Activated effector memory CD4-positive, alpha-beta T cell treated with Interleukin-2 at 50 U/mL for 16 hours (primary cell): Measurements from ENCODE around the gene NBPF20.
"Not testable (repeated sequence)": the region's sequence is repeated elsewhere in the genome, so short reads cannot be mapped to it uniquely, and the experiment has no call there.

Experiments
- DNase-seq: peaks from one replicate; pipeline ENCODE4 v3.0.0-alpha.2; 2020

The NBPF20 gene

GRCh38 chr1:145425436-145426029 lies at the start of gene NBPF20:
Gene NBPF20, minus strand, starts transcription at chr1:145425603. Its CDS starts 20,331 bp downstream, at chr1:145405272.
- peak; percentile 70 for DNase-seq

GRCh38 chr1:145474837-145475368 lies 49.5 kb upstream of the NBPF20 start:
- not testable (repeated sequence) for DNase-seq

- DNase-seq: not testable (repeated sequence)
These were observed 47.3 kb upstream of the NBPF20 start for GRCh38 chr1:145472731-145473130.

GRCh38 chr1:145471365-145471764 lies 46.0 kb upstream of the NBPF20 start:
- not testable (repeated sequence) for DNase-seq

- DNase-seq: peak; percentile 62
These were observed 40.2 kb upstream of the NBPF20 start for GRCh38 chr1:145465405-145466144.

GRCh38 chr1:145464708-145465336 lies 39.4 kb upstream of the NBPF20 start:
- DNase-seq: not testable (repeated sequence)

GRCh38 chr1:145464017-145464416 lies 38.6 kb upstream of the NBPF20 start:
- DNase-seq: not testable (repeated sequence)

GRCh38 chr1:145460684-145461083 lies 35.3 kb upstream of the NBPF20 start:
- not testable (repeated sequence) for DNase-seq

- not testable (repeated sequence) for DNase-seq
These were observed 34.6 kb upstream of the NBPF20 start for GRCh38 chr1:145460048-145460447.

- DNase-seq: not testable (repeated sequence)
These were observed 34.2 kb upstream of the NBPF20 start for GRCh38 chr1:145459591-145459990.

GRCh38 chr1:145459063-145459462 lies 33.7 kb upstream of the NBPF20 start:
- not testable (repeated sequence) for DNase-seq

- DNase-seq: not testable (repeated sequence)
These were observed 29.4 kb upstream of the NBPF20 start for GRCh38 chr1:145454824-145455177.

GRCh38 chr1:145453873-145454823 lies 28.7 kb upstream of the NBPF20 start:
- not testable (repeated sequence) for DNase-seq

GRCh38 chr1:145452506-145452905 lies 27.1 kb upstream of the NBPF20 start:
- DNase-seq: not testable (repeated sequence)

GRCh38 chr1:145451914-145452313 lies 26.5 kb upstream of the NBPF20 start:
- not testable (repeated sequence) for DNase-seq

GRCh38 chr1:145445219-145445618 lies 19.8 kb upstream of the NBPF20 start:
- DNase-seq: not testable (repeated sequence)

- DNase-seq: not testable (repeated sequence)
These were observed 16.9 kb upstream of the NBPF20 start for GRCh38 chr1:145442340-145442739.

- DNase-seq: not testable (repeated sequence)
These were observed 6.2 kb upstream of the NBPF20 start for GRCh38 chr1:145431363-145432256.

- not testable (repeated sequence) for DNase-seq
These were observed 5.4 kb upstream of the NBPF20 start for GRCh38 chr1:145430830-145431229.

GRCh38 chr1:145429329-145429728 lies 3.9 kb upstream of the NBPF20 start:
- not testable (repeated sequence) for DNase-seq
